ENCODE measurements around the gene B4GALT3.
"Not testable (repeated sequence)": the region's sequence is repeated elsewhere in the genome, so short reads cannot be mapped to it uniquely, and the experiment has no call there.

B4GALT3 gene

DNA sequence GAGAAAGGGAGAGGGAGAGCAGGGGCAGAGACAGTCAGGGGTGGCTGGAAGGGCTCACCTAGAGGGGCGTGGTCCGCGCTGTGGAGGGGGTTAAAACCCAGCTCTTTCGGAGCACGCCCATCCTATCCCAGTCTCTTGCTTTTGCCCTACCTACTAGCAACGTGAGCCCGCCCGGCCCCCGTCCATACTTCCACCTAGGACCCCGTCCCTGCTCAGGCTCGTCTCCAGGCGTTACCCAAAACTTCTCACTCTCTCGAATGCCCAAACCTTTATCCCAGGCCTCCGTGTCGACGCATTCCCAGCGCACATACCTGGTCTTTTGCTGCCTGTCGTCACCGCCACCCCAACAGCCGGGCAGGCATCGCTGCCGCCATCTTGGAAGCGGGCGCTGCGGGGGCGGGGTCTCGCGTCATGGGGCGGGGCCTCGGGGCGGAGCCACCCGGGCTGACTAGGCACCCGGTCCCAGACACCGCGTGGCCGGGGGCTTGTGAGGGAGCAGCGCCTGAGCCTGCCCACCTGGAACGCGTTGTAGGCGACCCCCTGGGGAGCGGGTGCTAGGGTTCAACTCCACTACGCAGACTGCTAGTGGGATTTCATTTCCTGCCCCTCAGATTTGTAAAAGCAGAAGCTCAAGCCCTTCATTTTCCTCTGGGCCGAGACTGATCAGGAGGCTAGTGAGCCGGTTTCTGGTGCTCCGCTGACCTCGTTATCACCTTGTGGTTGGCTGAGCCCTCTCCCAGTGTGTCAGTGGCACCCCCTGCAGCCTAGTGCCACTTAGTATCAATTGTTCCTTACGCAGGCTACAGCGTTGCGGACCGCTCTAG, at the start of gene B4GALT3:
Gene B4GALT3, minus strand, starts transcription at position 396 of the 824 bp plus-strand sequence. CDS start 1,447 bp downstream, outside the sequence.
- DNase-seq (ENCODE audit: low read depth in 2 of 2), result peak; percentile 93 to 98

GRCh38 chr1:161226759-161227158, 49.5 kb upstream of the B4GALT3 start:
- no peak for DNase-seq (ENCODE audit: low read depth in 2 of 2)

GRCh38 chr1:161226320-161226711, 49.0 kb upstream of the B4GALT3 start:
- no peak for DNase-seq (ENCODE audit: low read depth in 2 of 2)

DNA sequence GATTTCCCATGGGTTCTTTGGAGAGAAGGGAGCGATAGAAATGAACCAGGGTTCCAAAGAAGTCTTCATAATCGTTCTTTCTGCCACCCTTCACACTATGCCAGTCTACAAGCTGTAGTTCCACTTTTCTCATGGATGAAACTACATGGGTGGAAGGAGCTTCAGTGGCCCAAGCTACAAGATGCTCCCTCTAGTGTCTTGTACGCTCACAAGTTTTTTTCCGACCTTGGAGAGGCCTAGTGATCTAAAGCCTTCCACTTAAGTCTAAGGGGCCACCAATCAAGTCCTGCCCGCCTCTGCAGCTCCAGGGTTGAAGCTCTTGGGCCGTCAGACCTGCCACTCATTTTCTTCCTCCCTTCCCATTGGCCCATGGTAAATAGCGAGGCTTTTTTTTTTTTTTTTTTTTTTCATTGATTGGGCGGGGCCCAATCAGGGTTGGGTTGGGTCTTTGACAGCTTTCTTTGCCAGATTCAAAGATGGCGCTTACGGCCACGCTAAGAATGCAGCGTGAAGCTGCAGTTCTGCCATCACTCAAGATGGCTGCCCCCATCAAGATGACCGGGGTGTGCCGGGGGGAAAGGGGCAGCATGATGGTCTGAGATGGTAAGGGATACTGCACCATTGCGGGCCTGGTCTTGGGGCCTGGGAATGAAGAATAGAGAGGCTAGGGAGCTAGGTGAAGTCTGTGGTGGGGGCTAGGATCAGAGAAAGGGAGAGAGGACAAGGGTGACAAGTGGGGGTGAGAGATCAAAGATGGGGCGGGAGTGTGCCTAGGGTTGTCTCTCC, 48.4 kb upstream of the B4GALT3 start, which contains the start of gene TOMM40L:
Gene TOMM40L, plus strand, starts transcription at position 527 of the 786 bp plus-strand sequence. CDS start 430 bp downstream, outside the sequence.
- peak; percentile 73 to 82 for DNase-seq (ENCODE audit: low read depth in 2 of 2)

GRCh38 chr1:161225178-161225533, 47.8 kb upstream of the B4GALT3 start:
- DNase-seq (ENCODE audit: low read depth in 2 of 2), result no peak

DNA sequence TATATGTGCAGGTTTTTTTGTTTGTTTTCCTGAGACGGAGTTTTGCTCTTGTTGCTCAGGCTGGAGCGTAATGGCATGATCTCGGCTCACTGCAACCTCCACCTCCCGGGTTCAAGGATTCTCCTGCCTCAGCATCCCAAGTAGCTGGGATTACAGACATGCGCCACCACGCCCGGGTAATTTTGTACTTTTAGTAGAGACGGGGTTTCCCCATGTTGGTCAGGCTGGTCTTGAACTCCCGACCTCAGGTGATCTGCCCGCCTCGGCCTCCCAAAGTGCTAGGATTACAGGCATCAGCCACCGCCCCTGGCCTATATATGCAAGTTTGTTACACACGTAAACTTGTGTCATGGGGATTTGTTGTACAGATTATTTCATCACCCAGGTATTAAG, 47.4 kb upstream of the B4GALT3 start:
- DNase-seq (ENCODE audit: low read depth in 2 of 2), result not testable (repeated sequence)

DNA sequence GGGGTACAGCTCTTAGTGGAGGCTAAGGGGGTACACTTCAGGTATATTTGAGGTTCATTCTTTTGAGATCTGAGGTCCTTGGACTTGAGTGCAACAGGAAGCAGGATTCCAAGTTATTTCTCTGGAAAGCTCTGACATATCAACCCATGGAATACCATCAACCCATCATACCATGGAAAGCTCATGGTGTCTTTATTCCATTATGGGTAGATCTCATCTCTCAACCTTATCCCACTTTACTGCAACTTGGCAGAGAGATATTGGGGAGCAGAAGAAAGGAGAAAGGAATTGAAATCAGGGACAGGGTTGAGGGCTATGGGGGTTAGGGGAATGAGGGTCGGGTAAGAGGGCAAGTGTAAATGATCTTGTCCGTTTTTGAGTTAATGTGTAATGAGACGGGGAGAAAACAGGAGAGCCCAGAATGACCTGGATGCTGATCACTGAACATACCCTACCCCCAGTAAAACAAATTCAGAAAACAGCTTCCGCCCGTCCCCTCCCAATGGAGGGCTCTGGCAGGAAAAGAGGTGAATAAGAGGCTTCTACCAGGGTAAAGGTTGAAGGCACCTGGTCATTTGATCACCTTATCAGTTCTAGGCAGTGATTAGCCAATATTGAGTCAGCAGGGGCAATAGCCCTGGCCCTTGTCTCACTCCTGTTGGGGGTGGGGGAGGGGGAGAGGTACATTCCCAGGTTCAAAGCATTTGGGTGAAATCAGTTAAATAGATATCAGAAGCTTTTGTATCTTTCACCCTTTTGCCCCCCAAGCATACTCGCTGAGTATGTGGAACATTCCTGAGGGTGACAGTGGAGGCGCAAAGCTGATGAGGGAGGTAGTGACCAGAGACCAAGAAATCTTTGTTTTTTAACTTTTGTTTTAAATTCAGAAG, 46.7 kb upstream of the B4GALT3 start:
- no peak for DNase-seq (ENCODE audit: low read depth in 2 of 2)

DNA sequence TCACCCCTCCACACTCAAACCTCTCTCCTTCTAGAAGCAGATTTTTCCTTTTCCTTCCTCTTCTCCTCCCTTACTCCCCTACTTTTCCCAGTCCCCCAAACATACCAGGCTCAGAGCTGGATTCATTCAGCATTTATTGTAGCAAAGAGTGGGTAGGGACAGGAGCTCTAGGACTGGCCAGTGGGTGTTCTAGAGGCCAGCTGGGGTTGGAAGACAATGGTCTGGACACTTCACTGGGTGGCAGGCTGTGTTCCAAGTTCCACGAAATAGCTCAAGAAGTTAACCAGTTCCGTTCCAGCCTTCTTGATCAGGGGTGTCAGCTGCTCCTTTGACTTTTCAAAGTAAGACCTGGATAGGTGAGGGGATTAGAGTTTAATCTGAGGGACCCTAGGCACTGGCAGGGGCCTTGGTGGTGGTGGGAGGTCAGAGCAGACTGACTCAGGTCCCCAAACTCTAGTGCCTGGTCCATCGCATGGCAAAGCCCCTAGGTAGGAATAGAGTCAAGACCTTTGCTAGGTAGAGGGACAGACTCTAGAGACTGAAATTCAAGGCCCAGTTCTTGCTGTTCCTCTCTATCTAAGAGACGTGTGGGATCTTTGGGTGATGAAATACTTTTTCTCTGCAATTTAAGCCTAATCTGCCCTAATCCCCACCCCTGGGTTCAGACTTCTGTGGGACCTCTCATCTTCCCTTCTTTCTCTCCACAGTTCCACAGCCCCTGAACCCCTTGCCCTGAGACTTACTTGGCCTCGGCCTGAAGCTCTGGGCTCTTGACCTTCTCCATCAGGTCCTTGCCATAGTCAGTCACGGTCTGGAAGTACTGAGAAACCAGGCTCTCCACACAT, 45.1 kb upstream of the B4GALT3 start:
- DNase-seq (ENCODE audit: low read depth in 2 of 2), result no peak

DNA sequence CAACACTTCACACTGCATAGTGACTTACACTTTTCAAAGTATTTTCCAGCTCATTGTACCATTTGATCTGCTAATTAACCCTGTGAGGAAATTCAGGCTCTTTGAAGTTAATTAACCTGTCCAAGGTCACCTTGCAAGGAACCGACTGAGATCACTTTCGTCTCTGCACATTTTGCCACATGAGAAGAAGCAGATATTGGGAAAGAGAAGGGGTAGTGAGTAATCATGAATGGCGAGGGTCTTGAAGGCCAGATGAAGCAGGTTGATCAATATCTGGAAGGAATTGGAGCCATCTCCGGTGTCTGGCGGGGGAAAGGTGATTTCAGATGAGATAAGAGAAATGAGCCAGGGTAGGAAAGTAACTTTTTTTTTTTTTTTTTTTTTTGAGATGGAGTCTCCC, 42.7 kb upstream of the B4GALT3 start:
- DNase-seq (ENCODE audit: low read depth in 2 of 2), result no peak

GRCh38 chr1:161219078-161219892, 42.0 kb upstream of the B4GALT3 start:
- DNase-seq (ENCODE audit: low read depth in 2 of 2), result no peak

GRCh38 chr1:161218301-161219077, 41.2 kb upstream of the B4GALT3 start:
- no peak for DNase-seq (ENCODE audit: low read depth in 2 of 2)

DNA sequence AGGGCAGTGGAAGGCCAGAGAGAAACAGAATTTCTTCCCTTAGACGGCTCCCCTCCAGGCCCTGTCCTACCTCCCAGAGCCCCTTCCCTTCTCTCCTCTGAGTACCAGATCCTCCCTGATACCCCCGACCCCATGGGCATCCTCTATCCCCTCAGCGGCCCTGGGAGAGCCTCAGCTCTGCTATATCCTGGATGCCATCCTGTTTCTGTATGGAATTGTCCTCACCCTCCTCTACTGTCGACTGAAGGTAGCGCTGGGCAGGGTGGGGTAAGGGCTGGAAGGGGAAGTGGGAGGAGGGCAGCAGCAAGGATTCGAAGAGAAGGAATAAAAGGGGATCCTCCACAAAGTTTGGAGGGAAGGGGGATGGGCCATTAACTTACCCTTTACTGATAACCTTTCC, 40.5 kb upstream of the B4GALT3 start:
- DNase-seq (ENCODE audit: low read depth in 2 of 2), result no peak

DNA sequence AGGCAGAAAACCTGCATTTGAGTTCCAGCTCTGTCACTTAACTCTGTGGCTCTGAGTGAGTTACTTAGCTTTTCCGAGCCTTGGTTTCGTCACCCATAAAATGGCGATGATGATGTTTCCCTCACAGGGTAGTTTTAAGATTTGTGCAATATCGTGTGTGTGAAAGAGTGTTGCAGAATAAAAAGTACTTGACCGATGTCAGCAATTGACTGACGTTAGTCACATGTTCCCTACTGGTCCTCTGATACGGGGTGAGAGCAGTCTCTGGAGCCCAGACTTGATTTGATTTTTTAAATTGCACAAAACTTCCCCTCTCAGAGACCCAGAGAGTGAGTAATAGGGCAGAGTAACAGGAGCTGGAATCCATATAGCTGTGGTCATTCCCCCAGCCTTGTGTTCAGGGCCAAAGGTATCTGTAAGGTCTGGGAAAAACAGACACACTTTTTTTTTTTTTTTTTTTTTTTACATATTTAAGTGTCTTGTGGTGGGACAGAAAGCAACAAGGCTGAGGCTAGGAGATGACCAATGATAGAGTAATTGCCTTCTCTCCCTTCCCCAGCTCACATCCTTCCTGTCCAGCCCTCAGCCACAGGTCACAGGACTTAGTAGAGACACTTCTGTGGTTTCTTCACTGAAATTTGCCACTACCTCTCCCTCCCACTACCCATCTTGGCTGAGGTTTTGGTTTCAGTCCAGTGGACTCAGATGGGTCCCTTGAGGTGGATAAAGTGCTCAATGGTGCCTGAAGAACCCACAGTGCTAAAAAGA, 39.8 kb upstream of the B4GALT3 start:
- DNase-seq (ENCODE audit: low read depth in 2 of 2), result no peak

DNA sequence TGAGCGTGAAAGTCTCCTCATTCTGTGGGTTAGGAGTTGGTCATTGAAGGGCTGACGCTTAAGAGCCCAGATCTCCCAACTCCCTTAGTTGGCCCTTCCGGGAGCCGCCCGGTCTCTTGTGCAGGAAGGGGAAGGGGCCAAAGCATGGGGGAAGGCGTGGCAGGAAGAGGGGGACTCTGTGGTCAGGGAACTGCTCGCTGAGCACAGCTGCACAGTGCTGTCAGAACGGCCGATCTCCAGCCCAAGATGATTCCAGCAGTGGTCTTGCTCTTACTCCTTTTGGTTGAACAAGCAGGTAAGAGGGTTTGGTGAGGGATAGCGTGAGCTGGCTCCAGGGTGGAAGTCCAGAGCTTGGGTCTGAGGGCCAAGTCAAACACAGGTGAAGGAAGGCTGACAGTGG, 37.8 kb upstream of the B4GALT3 start, which contains the start of gene FCER1G:
Gene FCER1G, plus strand, starts transcription at position 220 of the 400 bp plus-strand sequence. Its CDS starts 27 bp downstream, at position 247.
- no peak for DNase-seq (ENCODE audit: low read depth in 2 of 2)

GRCh38 chr1:161214369-161214768, 37.1 kb upstream of the B4GALT3 start:
- DNase-seq (ENCODE audit: low read depth in 2 of 2), result no peak

- DNase-seq (ENCODE audit: low read depth in 2 of 2), result peak; percentile 41 to 65
These were observed 32.6 kb upstream of the B4GALT3 start for GRCh38 chr1:161209790-161210409.

DNA sequence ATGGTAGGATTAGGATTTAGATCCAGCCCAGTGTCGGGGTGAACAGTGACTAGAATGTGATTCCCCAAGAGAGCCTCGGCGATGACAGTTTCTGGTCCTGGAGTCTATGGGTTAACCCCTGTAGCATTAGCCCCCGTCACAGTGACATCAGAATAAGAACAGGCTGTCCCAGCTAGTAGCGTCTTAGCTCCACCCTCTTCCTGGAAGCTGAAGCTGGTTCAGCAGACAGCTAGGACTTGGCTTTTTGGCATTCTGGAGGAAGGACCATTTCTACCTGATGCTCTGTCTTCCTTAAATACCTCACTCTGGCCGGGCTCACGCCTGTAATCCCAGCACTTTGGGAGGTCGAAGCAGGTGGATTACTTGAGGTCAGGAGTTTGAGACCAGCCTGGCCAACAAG, 29.9 kb upstream of the B4GALT3 start:
- no peak for DNase-seq (ENCODE audit: low read depth in 2 of 2)
